ENCODE measurements around the gene ZBTB25. TPM values are rescaled to one million over a fixed set of nuclear protein-coding genes. Genes with fewer than 3 reads are reported as not detected.

ZBTB25 gene
- total RNA-seq, 2 experiments from 2014 or later: 18.4 to 35.4 TPM

DNA sequence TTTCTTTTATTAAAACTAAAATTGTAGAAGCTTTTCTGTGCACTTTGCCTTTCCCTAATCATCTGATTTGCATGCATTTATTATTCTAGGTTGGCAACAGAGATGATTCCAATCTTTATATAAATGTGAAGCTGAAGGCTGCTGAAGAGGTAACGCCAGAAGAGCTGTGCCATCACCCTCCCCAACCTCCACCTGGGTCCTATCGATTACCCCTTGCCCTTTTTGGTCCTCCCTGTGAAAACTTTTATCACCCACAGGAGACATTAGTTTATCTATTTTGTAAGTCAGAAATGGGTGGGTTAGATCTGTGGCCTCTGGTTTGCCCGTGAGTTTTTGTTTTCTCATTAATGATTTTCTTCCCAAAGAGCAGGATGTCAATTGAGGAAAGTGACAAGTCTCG, 92.6 kb downstream of the ZBTB25 start:
- Histone ChIP-seq H3K9me3 (ENCODE audit: low read length) (no peaks in the 10 kb centered on the region), H3K36me3 (ENCODE audit: insufficient read depth, low read length) (peaks cover 94% of the 10 kb centered on the region), H2AFZ (ENCODE audit: low read length) (no peak overlapping the region), H3K4me1 (ENCODE audit: insufficient read depth, low read length, poor library complexity, severe bottlenecking) (no peaks in the 10 kb centered on the region), H3K4me2 (ENCODE audit: low read length) (no peak overlapping the region), H3K9me2 (ENCODE audit: insufficient read depth, low read length) (no peaks in the 10 kb centered on the region), H3K4me3 (ENCODE audit: low read depth, low read length, poor library complexity, severe bottlenecking) (no peak overlapping the region), H3K79me2 (ENCODE audit: insufficient read depth, low read depth, low read length) (peaks cover 19% of the 10 kb centered on the region; the same call in 1 of the 2 replicates), H3K27ac (ENCODE audit: low read depth, low read length, poor library complexity, severe bottlenecking) (no peak overlapping the region), H4K20me1 (ENCODE audit: insufficient read depth, low read length) (no peaks in the 10 kb centered on the region)
- TF ChIP-seq, protein P1, sequence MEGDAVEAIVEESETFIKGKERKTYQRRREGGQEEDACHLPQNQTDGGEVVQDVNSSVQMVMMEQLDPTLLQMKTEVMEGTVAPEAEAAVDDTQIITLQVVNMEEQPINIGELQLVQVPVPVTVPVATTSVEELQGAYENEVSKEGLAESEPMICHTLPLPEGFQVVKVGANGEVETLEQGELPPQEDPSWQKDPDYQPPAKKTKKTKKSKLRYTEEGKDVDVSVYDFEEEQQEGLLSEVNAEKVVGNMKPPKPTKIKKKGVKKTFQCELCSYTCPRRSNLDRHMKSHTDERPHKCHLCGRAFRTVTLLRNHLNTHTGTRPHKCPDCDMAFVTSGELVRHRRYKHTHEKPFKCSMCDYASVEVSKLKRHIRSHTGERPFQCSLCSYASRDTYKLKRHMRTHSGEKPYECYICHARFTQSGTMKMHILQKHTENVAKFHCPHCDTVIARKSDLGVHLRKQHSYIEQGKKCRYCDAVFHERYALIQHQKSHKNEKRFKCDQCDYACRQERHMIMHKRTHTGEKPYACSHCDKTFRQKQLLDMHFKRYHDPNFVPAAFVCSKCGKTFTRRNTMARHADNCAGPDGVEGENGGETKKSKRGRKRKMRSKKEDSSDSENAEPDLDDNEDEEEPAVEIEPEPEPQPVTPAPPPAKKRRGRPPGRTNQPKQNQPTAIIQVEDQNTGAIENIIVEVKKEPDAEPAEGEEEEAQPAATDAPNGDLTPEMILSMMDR (conservative IDR thresholded peaks at IDR 0.05; ENCODE audit: low read length): no peak
- no peak for TF ChIP-seq EZH2phosphoT487 (IDR thresholded peaks at IDR 0.05; ENCODE audit: borderline replicate concordance, low read depth, low read length)
- intact Hi-C loops (cut with micrococcal nuclease; ENCODE audit: unreplicated experiment): no loop called here
- ChIA-PET POLR2A (interaction anchor here (1.6 kb wide), 1 partner anchor 18 kb away, joined by 5 read pairs; no protein-coding TSS in a partner anchor), CTCF (ENCODE audit: unreplicated experiment) (no interaction called here)
- DNase-seq (ENCODE audit: low spot score): no peak
- BruUV-seq (replicated peaks): no TSS peak

DNA sequence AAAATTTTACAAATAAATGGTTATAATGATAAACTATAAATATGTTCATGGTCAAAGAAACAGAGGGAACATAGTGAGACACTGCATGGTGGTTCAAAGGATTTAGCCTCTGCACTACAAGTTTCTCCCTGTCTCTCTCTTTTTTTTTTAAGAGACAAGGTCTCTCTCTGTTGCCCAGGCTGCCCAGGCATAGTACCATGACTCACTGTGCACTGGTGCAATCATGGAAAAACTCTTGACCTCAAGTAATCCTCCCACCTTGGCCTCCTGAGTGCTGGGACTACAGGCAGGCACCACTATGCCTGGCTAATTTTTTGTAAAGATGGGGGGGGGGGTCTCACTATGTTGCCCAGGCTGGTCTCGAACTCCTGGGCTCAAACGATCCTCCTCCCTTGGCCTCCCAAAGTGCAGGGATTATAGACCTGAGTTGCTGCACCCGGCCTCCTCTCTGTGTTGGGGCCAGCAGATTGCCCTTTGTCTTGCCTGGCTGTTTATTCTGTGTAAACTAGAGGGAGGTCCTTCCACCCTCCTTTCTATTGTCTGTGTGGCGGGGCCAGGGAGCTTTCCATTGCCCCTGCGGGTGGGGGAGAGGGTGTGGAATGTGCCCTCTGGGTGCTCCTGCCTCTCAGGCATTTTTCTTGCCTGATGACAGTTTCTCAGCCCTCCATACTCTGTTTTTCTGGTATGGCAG, 93.4 kb downstream of the ZBTB25 start:
- Histone ChIP-seq H3K9me2 (ENCODE audit: insufficient read depth, low read length) (no peaks in the 10 kb centered on the region), H3K79me2 (ENCODE audit: insufficient read depth, low read depth, low read length) (peaks cover 23% of the 10 kb centered on the region; the same call in 1 of the 2 replicates), H3K36me3 (ENCODE audit: insufficient read depth, low read length) (peaks cover 92% of the 10 kb centered on the region), H3K4me3 (ENCODE audit: low read depth, low read length, poor library complexity, severe bottlenecking) (no peak overlapping the region), H3K4me2 (ENCODE audit: low read length) (no peak overlapping the region), H2AFZ (ENCODE audit: low read length) (no peak overlapping the region), H4K20me1 (ENCODE audit: insufficient read depth, low read length) (no peaks in the 10 kb centered on the region), H3K27ac (ENCODE audit: low read depth, low read length, poor library complexity, severe bottlenecking) (no peak overlapping the region), H3K4me1 (ENCODE audit: insufficient read depth, low read length, poor library complexity, severe bottlenecking) (no peaks in the 10 kb centered on the region), H3K9me3 (ENCODE audit: low read length) (no peaks in the 10 kb centered on the region)
- ChIA-PET CTCF (ENCODE audit: unreplicated experiment) (no interaction called here), POLR2A (no interaction called here)
- BruUV-seq (replicated peaks): no TSS peak
- TF ChIP-seq EZH2phosphoT487 (IDR thresholded peaks at IDR 0.05; ENCODE audit: borderline replicate concordance, low read depth, low read length): no peak
- TF ChIP-seq, protein P1 (conservative IDR thresholded peaks at IDR 0.05; ENCODE audit: low read length): no peak
- intact Hi-C loops (cut with micrococcal nuclease; ENCODE audit: unreplicated experiment): no loop called here
- DNase-seq (ENCODE audit: low spot score): no peak

DNA sequence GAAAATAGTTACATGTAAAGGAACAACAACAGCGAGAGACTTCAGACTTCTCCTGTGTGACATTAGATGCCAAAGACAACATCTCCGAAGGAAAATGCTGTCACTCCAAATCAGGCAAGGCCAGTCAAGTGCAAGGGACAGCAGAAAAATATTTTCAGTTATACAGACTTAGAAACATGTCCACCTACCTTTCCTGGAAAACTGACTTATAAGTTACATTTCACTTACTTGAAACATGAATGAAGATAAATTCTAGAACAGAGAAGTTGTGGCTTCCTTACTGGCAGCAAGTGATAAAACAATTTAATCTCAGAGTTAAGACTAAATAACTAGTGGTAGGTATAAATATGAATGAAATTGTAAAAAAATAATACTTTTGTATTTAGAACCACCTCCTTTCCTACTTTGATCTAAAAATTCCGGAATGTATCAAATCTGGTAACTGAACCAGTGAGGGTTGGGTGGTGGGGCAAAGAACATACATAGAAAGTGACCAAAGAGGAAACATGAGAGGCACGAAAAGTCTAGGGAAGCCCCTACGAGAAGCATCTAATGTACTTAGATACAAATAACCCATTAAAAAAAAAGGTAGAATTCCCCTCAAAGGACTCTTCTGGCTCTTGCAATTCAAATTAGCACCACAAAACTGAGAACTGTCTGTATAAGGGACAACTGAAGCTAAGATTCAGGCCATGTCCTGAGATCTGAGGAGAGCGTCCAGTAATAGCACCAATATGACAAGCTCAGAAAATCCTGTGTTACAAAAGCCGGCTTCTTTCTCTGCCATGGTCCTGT, 94.3 kb downstream of the ZBTB25 start:
- H3K4me2 ChIP-seq (ENCODE audit: low read length): no peak overlapping the region
- no peak overlapping the region for H3K4me3 ChIP-seq (ENCODE audit: low read depth, low read length, poor library complexity, severe bottlenecking)
- ChIA-PET CTCF (ENCODE audit: unreplicated experiment) (no interaction called here), POLR2A (no interaction called here)
- no peak overlapping the region for H2AFZ ChIP-seq (ENCODE audit: low read length)
- H3K4me1 ChIP-seq (ENCODE audit: insufficient read depth, low read length, poor library complexity, severe bottlenecking): no peaks in the 10 kb centered on the region
- H4K20me1 ChIP-seq (ENCODE audit: insufficient read depth, low read length): no peaks in the 10 kb centered on the region
- intact Hi-C loops (cut with micrococcal nuclease; ENCODE audit: unreplicated experiment): no loop called here
- H3K36me3 ChIP-seq (ENCODE audit: insufficient read depth, low read length): peaks cover 92% of the 10 kb centered on the region
- peaks cover 30% of the 10 kb centered on the region; the same call in 1 of the 2 replicates for H3K79me2 ChIP-seq (ENCODE audit: insufficient read depth, low read depth, low read length)
- H3K9me3 ChIP-seq (ENCODE audit: low read length): no peaks in the 10 kb centered on the region
- no peak for DNase-seq (ENCODE audit: low spot score)
- no TSS peak for BruUV-seq (replicated peaks)
- no peaks in the 10 kb centered on the region for H3K9me2 ChIP-seq (ENCODE audit: insufficient read depth, low read length)
- no peak overlapping the region for H3K27ac ChIP-seq (ENCODE audit: low read depth, low read length, poor library complexity, severe bottlenecking)
- TF ChIP-seq, protein P1 (conservative IDR thresholded peaks at IDR 0.05; ENCODE audit: low read length): no peak
- no peak for TF ChIP-seq EZH2phosphoT487 (IDR thresholded peaks at IDR 0.05; ENCODE audit: borderline replicate concordance, low read depth, low read length)

All from OCI-LY7 (cell line).